ENCODE measurements around the gene BAIAP3.
A peak's percentile ranks its signal among the peaks of the same experiment; 100 is the strongest.

Gene BAIAP3

DNA sequence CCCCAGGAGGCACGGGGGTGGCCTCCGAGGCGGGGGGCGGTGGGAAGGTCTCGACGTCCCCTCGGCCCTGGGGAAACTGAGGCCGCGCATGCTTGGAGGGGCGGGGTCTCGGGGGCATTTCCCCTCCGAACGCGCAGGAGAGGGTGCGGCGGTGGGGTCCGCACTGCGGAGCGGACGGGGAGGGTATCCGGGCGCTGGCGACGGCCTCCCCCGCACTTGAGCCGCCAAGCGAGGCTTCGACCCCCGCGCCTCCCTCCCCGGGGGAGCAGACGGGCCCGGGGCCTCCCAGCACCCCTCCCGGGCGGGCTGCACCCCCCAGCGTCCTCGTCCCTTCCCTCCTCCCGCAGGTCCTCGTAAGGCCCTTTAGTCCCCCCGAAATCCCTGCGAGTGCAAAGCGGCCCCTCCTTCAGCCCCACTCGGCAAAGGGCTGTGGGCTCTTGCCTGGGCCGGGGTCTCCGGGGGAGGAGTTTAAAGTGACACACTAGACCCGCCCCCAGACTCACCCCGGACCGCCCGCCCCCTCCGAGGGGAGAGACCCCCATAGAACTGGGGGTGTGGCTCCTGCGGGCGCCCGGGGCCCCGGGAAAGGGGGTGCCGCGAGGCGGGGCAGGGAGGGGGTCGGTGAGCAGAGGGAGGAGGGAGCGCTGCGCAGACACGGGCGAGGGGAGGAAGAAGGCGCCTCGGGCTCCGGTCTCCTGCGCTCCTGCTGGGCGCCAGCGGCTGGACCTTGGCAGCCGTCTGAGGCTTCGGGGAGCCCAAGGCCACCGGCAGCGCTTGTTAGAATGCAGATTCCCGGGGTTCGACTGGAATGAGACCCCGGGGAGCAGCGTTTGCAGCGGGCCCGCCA lies 632 bp downstream of the BAIAP3 start:
- no peak for DNase-seq

DNA sequence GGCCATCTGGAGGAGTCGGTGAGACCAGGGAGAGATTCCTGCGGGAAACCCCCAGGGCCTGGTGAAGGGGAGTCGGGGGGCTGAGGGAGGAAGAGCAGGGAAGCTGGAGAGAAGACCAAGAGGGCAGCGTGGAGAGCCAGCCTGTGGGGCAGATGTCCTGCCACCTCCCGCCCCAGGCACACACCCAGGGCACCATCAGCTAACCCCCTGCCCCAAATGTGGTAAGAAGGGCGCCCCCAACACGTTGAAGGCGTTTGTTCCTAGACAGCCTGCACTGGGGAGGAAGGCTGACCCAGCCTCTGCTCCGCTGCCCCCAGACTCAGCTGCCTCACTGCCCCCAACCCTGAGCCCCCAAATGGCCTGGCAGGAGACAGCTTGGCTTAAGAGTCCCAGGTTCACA lies 1.3 kb downstream of the BAIAP3 start:
- no peak for DNase-seq

DNA sequence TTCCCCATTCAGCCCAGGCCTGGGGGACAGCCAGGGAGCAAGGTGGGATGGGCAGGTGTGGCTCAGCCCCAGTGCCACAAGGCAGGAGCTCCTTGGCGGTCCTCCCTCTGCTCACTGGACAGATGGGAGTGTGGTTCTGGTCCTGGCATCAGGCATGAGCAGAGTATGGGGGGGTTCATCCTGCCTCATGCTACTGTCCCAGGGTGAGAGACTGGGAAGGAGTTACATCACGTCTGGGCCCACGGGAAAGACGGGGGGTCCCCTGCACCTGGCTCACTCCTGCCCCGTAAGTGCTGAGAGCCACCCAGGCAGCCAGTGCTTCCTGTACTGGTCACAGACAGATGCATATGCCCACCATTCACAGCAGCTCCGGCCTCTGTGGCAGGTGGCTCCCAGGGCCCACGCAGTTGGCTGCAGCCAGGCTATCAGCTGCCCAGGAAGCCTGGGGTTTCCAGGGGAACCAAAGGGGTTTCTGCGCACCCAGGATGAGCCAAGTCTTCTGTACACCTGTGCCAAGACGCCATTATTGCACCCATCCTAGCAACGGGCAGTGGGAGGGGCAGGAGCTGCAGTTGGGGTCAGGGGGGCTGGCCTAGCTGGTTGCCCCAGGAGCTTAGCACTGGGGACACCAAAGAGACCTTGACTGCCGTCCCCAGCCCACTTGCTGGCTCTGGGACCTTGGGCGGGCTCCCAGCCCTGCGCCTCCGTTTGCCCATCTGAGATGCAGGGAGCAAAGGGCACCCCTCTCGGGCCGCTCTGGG lies 1.9 kb downstream of the BAIAP3 start:
- no peak for DNase-seq

DNA sequence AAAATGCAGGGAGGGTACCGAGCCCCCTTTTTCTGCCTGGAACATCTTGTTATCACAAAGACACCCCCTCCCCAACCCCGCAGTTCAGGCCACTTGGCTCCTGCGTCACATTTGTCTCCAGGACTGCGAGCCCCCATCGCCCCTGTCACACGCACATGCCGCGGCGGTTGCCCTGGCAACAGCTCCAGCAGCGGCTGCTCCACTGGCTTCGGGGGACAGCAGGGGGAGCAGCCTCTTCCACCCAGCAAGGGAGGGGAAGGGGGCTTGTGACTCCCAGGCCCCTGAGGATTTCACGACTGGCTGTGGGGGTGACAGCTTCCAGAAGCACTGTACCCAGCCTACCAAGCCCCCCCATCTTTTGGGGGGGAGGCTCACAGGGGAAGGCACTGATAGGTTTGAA lies 2.6 kb downstream of the BAIAP3 start:
- DNase-seq = no peak

DNA sequence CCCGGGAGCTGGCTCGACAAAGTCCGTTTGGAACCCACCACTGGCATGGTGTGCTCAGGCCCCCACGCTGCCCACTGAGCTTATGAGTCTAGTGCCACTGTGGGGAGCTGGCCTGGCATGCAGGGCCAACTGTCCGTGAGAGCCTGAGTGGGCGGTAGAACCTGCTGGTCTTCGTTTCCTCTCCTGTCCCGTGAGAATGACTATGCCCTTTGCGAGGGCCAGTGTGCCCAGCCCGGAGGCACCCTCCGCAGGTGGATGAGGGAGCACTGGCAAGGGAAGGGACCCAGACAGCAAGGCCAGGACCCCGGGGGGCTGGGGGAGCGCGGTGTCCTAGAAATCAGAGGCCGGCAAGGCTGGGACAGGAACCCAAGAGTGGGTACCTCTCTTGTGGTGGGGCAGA lies 3.2 kb downstream of the BAIAP3 start:
- no peak for DNase-seq

DNA sequence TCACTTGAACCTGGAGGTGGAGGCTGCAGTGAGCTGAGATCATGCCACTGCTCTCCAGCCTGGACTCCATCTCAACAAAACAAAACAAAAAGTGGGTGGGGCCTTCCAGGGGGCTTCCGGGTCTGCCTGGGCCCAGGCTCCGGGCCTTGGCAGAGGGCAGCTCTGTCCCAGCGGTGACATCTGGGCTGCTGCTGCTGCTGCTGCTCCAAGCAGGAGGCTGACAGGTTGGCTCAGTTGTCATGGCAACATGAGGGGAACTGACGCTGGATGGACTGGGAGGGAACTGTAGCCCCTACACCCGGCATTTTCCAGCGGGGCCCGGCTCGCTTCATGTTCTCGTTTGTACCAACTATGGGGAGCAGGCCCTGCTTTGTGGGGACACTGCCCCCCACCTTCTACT lies 4.0 kb downstream of the BAIAP3 start:
- no peak for DNase-seq

DNA sequence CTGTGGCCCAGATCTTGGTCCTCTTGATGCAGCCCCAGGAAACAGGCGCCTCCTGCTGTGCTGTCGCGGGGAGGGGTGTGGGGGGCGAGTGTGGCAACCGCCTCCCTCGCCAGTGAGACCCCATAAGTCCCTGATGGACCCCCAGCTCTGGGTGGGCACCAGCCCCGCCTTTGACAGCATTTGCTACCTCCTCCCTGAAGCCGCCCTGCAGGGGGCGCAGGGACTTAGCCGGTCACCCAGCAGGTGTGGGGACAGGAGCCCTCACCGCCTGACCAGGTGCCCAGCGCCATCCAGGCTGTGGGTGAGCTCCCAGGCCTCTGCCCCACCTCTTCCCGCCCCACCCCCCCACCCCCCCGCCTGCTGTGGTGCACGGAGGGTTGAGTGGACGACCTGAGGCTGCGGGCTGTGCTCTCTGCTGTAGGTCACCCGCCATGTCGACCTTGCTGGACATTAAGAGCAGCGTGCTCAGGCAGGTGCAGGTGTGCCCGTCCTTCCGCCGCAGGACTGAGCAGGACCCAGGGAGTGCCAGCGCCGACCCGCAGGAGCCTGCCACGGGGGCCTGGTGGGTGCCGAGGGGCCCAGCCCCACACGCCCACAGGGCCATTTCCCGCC lies 4.8 kb downstream of the BAIAP3 start:
- DNase-seq = peak; percentile 12

DNA sequence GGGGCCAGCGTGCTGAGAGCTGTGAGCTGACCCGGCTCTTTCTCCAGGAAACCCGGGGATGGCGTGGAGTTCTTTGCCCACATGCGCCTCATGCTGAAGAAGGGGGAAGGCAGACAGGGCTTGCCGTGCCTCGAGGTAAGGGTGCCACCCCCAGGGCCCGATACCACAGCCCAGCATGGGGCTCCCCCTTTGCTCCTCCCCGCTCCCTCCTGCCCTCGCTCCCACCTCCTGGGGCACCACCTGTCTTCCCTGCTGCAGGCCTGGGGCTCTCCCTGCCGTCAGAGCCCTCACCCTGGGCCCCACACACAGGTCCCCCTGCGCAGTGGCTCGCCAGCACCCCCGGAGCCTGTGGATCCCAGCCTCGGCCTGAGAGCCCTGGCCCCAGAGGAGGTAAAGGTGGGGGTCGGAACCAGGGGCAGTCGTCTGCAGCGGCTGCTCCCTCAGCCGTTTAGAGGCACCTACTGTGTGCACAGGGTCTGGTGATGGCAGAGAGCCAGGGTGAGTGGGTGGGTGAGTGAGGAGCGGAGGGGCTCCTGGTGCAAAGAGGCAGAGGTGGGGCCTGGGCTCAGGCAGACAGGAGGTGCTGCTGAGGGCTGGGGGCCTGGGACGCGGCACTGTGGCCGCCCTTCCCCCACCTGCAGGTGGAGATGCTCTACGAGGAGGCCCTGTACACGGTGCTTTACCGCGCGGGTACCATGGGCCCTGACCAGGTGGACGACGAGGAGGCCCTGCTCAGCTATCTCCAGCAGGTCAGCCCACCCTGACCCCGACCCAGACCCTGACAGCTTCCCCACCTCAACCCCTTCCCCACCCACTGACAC lies 5.6 kb downstream of the BAIAP3 start:
- DNase-seq = no peak

DNA sequence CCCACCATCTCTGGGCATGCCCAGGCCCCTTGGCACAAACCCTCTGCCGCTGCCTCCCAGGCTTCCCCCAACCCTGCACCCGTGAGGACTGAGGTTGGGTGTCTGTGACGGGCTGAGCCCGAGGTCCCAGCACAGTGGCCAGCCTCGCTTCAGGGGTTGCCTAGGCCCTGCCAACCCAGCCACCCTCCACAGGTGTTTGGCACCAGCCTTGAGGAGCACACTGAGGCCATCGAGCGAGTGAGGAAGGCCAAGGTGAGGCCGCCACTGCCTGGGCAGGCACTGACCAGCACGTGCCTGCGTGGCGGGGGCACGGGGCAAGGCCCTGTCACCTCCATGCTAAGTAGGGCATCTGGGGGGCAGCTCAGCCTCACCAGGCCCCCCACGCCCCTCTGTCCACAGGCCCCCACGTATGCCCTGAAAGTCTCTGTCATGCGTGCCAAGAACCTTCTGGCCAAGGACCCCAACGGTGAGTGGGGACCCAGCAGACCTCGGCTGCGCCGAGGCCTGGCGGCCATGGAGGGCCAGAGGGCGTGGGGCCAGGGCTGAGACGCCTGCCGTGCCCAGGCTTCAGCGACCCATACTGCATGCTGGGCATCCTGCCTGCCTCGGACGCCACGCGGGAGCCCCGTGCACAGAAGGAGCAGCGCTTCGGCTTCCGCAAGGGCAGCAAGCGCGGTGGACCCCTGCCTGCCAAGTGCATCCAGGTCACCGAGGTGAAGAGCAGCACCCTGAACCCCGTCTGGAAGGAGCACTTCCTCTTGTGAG lies 7.5 kb downstream of the BAIAP3 start:
- DNase-seq = no peak

GRCh38 chr16:1341495-1342420 lies 8.3 kb downstream of the BAIAP3 start:
- no peak for DNase-seq

DNA sequence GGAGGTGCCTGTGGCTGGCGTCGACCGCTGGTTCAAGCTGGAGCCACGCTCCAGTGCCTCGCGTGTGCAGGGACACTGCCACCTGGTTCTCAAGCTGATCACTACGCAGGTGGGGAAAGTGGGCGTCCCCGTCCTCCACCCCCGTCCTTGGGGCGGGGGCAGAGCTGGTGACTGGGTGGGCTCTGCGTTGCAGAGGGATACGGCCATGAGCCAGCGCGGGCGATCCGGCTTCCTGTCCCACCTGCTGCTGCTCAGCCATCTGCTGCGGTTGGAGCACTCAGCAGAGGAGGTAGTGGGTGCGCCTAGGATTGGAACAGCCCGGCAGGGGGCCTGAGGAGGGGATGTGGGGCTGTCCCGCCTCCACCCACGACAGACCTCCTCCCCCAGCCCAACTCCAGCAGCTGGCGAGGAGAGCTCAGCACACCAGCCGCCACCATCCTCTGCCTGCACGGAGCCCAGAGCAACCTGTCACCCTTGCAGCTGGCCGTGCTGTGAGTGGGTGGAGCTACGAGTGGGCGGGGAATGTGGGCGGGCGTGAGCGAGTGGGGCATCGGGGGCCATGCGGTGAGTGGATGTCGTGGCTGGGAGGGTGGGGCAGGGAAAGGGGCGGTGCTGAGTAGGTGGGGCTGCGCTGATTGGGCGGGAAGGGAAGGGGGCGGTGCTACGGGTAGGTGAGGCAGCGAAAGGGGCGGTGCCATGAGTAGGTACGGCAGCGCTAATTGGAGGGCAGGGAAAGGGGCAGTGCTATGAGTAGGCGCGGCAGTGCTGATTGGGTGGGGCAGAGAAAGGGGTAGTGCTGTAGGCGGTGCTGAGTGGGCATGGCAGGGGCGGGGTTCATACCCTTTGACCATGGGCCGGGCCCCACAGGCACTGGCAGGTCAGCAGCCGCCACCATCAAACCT lies 9.3 kb downstream of the BAIAP3 start:
- peak; percentile 93 for DNase-seq

- no peak for DNase-seq
Measured at GRCh38 chr16:1343428-1344242, 10.2 kb downstream of the BAIAP3 start.

GRCh38 chr16:1344499-1344898 lies 11.1 kb downstream of the BAIAP3 start:
- no peak for DNase-seq

DNA sequence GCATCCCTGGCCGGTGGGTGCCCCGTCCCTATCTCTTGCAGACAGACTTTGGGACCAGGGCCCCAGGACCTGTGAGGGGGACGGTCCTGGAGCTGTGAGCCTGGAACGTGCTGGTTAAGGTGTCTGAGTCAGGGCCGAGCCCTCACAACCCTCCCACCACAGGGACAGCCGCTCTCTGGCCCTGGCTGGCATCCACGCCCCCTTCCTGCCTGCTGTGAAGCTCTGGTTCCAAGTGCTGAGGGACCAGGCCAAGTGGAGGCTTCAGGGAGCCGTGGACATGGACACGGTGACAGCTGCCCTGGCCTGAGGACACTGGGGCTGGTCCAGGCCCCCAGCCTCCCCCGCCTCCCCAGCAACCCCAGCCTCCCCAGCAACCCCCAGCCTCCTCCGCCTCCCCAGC lies 11.6 kb downstream of the BAIAP3 start:
- DNase-seq = no peak

GRCh38 chr16:1345651-1346421 lies 12.4 kb downstream of the BAIAP3 start:
- DNase-seq = no peak

DNA sequence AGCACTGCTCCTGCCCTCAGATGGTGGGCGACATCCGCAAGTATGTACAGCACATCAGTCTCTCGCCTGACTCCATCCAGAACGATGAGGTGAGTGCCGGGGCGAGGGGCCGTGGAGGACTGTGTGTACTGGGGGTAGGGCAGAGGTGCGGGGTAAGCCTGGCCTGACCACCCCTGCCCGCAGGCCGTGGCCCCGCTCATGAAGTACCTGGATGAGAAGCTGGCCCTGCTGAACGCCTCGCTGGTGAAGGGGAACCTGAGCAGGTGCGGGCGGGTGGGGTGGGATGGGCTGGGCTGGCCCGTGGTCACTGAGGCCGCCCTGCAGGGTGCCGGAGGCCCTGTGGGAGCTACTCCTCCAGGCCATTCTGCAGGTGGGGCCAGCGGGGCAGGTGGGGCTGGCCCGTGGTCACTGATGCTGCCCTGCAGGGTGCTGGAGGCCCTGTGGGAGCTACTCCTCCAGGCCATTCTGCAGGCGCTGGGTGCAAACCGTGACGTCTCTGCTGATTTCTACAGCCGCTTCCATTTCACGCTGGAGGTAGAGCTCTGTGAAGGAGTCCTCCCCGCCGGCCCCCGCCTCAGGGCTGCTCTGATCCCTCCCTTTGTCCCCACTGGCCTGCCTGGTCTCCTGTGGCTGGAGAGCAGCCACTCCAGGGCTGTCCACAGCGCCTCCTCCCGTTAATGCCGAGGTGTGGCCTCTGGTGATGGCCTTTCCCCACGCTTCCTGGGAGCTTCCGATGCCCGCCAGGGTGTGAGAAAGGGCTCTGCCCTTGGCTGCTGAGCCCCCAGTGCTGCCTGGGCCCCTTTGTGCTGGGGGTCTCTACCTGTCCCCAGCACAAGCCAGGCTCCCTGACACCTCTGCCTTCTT lies 13.2 kb downstream of the BAIAP3 start:
- DNase-seq = no peak

DNA sequence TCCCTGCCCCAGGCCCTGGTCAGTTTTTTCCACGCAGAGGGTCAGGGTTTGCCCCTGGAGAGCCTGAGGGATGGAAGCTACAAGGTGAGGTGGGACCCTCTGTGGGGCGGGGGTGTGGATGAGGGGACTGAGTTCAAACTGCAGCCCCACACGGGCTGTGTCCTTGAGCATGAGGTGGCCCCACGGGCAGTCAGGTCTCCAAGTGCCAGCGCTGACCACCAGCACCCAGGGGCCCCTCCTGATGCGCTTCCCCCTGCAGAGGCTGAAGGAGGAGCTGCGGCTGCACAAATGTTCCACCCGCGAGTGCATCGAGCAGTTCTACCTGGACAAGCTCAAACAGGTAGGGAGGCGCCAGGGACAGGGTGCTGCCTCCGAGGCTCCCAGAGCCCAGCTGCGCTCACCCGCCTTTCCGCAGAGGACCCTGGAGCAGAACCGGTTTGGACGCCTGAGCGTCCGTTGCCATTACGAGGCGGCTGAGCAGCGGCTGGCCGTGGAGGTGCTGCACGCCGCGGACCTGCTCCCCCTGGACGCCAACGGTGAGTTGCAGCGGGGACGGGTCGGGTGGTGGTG lies 13.9 kb downstream of the BAIAP3 start:
- DNase-seq = no peak
